OCI-LY3 (cell line): Measurements from ENCODE around the gene SEMA5A.

Experiments
- H2AFZ ChIP-seq: fragments of 200-600, 300-600 bp; shearing (Covaris generic); 2 replicates; pipeline ENCODE4 v1.6.0; 2014; ENCODE audit warnings: antibody characterized with exemption, low read depth, low read length
- H3K27ac ChIP-seq: fragments of 200-600, 300-600 bp; sonication (generic); 2 replicates; pipeline ENCODE4 v1.5.1; 2014; ENCODE audit warnings: mild to moderate bottlenecking, low read length, moderate library complexity, mixed read lengths
- H3K27me3 ChIP-seq: fragments of 200-600, 300-600 bp; sonication (generic); 2 replicates; pipeline ENCODE4 v1.6.1; 2014; ENCODE audit warnings: low read depth, low read length, mixed read lengths
- H3K36me3 ChIP-seq: fragments of 200-600, 300-600 bp; sonication (generic); replicated peaks from 2 replicates; pipeline ENCODE3; 2014; ENCODE audit warnings: low read depth, low read length, mixed read lengths
- H3K4me1 ChIP-seq: fragments of 300-600, 200-600 bp; sonication (generic); 2 replicates; pipeline ENCODE4 v1.6.1; 2014; ENCODE audit warnings: low read length, mixed read lengths
- H3K4me2 ChIP-seq: fragments of 200-600, 300-600 bp; sonication (generic); 2 replicates; pipeline ENCODE4 v1.6.1; 2014; ENCODE audit warnings: low read length, mixed read lengths
- H3K4me3 ChIP-seq: fragments of 300-600, 200-600 bp; sonication (generic); 2 replicates; pipeline ENCODE4 v1.5.1; 2014; ENCODE audit warnings: antibody characterized with exemption, mild to moderate bottlenecking, low read length, moderate library complexity
- H3K79me2 ChIP-seq: fragments of 300-600, 200-600 bp; shearing (Covaris generic); 2 replicates; pipeline ENCODE4 v1.6.1; 2014; ENCODE audit warnings: mild to moderate bottlenecking, low read length, mixed read lengths
- H3K9ac ChIP-seq: fragments of 300-600, 200-600 bp; shearing (Covaris generic); 2 replicates; pipeline ENCODE4 v1.6.0; 2014; ENCODE audit warnings: mild to moderate bottlenecking, low read length, moderate library complexity
- H3K9me3 ChIP-seq: fragments of 200-600, 300-600 bp; shearing (Covaris generic); 2 replicates; pipeline ENCODE4 v1.6.1; 2014; ENCODE audit warnings: low read length, mixed read lengths; ENCODE audit not compliant: insufficient read depth
- H4K20me1 ChIP-seq: fragments of 200-600, 300-600 bp; sonication (generic); 2 replicates; pipeline ENCODE4 v1.6.1; 2016; ENCODE audit warnings: low read length, mixed read lengths; ENCODE audit not compliant: insufficient read depth
- EZH2phosphoT487 ChIP-seq: fragments of 200-600 bp; shearing (Covaris generic); IDR thresholded peaks from 2 replicates; pipeline ENCODE4 v1.6.1; 2018; ENCODE audit warnings: antibody characterized with exemption, mixed run types, low read depth
- TF ChIP-seq, protein P1 (sequence below): fragments of 200-600, 300-600 bp; sonication (generic); IDR thresholded peaks from 2 replicates; pipeline ENCODE4 v1.5.1; 2014; ENCODE audit warnings: antibody characterized with exemption, low read length, low read depth

The SEMA5A gene

DNA sequence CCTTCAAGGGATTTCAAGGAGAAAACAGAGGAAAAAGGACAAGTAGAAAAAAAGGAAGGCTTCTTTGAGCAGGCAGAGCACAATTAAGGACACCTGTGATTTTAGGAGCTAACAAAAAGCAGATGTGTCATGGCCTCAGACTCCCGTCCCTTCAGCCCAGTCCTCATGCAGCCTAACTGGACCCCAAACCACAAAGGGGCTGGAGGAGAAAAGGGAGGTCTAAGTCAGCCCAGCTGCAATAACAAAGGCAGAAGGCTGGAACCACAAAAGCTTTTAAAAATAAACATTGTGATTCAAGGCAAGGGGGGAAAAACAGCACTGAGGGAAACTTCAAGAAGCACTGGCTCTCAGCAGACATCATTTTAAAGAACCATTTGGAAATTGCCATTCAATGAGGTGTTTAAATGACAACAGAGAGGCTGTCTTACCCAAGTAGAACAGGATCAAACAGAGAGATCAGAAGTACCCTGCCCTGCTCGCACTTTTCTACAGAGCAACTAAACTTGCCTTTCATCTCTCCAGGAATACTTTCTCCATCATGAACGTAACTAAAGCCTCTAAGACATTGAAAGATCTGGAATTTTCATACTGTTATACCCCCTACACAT, 89.3 kb downstream of the SEMA5A start:
- no peak overlapping the region for H3K9ac ChIP-seq
- no peaks in the 10 kb centered on the region for H3K36me3 ChIP-seq
- no peak overlapping the region for H3K27ac ChIP-seq
- no peak overlapping the region for H2AFZ ChIP-seq
- H3K4me1 ChIP-seq, result no peaks in the 10 kb centered on the region
- no peaks in the 10 kb centered on the region for H3K27me3 ChIP-seq
- no peak overlapping the region for H3K4me2 ChIP-seq
- H3K4me3 ChIP-seq, result no peak overlapping the region
- no peaks in the 10 kb centered on the region for H3K9me3 ChIP-seq
- TF ChIP-seq EZH2phosphoT487, result no peak
- TF ChIP-seq, protein P1, sequence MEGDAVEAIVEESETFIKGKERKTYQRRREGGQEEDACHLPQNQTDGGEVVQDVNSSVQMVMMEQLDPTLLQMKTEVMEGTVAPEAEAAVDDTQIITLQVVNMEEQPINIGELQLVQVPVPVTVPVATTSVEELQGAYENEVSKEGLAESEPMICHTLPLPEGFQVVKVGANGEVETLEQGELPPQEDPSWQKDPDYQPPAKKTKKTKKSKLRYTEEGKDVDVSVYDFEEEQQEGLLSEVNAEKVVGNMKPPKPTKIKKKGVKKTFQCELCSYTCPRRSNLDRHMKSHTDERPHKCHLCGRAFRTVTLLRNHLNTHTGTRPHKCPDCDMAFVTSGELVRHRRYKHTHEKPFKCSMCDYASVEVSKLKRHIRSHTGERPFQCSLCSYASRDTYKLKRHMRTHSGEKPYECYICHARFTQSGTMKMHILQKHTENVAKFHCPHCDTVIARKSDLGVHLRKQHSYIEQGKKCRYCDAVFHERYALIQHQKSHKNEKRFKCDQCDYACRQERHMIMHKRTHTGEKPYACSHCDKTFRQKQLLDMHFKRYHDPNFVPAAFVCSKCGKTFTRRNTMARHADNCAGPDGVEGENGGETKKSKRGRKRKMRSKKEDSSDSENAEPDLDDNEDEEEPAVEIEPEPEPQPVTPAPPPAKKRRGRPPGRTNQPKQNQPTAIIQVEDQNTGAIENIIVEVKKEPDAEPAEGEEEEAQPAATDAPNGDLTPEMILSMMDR, result no peak
- H3K79me2 ChIP-seq, result no peaks in the 10 kb centered on the region
- no peaks in the 10 kb centered on the region for H4K20me1 ChIP-seq

DNA sequence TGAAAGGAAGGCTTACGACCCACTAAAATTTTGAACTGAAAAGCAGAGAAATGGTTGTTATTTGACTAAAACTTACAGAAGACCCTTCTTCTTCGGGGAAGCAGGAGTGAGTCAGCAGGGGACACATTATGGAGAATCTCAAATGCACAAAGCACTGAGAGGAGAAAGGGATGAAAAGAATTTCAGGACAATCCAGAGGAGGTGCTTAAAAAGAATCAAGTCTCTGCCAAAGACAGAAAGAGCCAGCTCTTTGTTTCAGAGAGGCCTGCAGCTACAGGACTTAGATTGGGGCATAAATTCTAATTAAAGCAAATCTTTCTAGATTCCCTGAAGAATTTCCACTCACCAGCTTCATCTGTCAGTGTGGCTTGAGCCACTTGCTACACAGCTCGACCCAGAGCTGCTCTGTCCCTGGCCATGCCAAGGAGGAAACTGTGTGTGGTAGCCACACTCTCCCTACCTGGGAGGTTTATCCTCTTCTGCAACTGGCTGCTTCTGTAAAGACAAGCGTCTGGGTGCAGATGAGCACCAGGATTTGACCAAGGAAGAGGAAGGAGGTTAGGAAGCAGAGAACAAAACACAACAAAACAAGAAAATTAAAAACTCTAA, 89.9 kb downstream of the SEMA5A start:
- no peaks in the 10 kb centered on the region for H3K36me3 ChIP-seq
- no peak overlapping the region for H3K27ac ChIP-seq
- no peaks in the 10 kb centered on the region for H3K79me2 ChIP-seq
- H3K9ac ChIP-seq, result no peak overlapping the region
- no peak overlapping the region for H3K4me3 ChIP-seq
- no peak overlapping the region for H3K4me2 ChIP-seq
- H3K27me3 ChIP-seq, result no peaks in the 10 kb centered on the region
- no peak overlapping the region for H2AFZ ChIP-seq
- TF ChIP-seq, protein P1, result no peak
- TF ChIP-seq EZH2phosphoT487, result no peak
- H4K20me1 ChIP-seq, result no peaks in the 10 kb centered on the region
- H3K9me3 ChIP-seq, result no peaks in the 10 kb centered on the region
- no peaks in the 10 kb centered on the region for H3K4me1 ChIP-seq

- Histone ChIP-seq H3K4me3 (no peak overlapping the region), H3K4me1 (no peaks in the 10 kb centered on the region), H2AFZ (no peak overlapping the region), H3K36me3 (no peaks in the 10 kb centered on the region), H3K79me2 (no peaks in the 10 kb centered on the region), H4K20me1 (no peaks in the 10 kb centered on the region), H3K9me3 (no peaks in the 10 kb centered on the region), H3K4me2 (no peak overlapping the region), H3K9ac (no peak overlapping the region), H3K27me3 (no peaks in the 10 kb centered on the region), H3K27ac (no peak overlapping the region)
- TF ChIP-seq, protein P1, result no peak
Observed at GRCh38 chr5:9454491-9454890, 91.4 kb downstream of the SEMA5A start.

DNA sequence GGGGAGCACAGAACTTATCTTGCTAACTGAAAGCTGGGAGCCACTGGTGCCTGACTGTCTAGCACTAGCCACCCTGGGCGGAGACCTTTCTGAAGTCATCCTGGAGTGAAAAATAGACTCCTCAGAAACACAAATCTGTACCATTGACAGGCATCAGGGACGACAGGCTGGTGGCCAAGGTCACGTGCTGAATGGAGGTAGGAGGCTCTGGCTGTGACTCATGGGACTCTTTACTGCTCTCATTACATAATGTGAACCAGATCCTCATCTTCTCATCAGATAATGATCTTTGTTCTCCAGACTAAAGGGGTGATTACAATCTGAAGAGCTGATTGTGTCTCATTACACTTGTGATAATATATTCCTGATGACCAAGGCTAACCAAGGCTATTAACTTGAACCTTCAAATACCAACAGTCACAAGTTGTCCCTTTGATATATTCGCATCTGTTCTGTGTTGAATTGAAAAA, 91.8 kb downstream of the SEMA5A start:
- H3K79me2 ChIP-seq, result no peaks in the 10 kb centered on the region
- no peaks in the 10 kb centered on the region for H3K9me3 ChIP-seq
- no peak overlapping the region for H3K4me3 ChIP-seq
- H3K9ac ChIP-seq, result no peak overlapping the region
- no peaks in the 10 kb centered on the region for H3K36me3 ChIP-seq
- H4K20me1 ChIP-seq, result no peaks in the 10 kb centered on the region
- no peaks in the 10 kb centered on the region for H3K4me1 ChIP-seq
- H2AFZ ChIP-seq, result no peak overlapping the region
- no peak overlapping the region for H3K4me2 ChIP-seq
- no peaks in the 10 kb centered on the region for H3K27me3 ChIP-seq
- TF ChIP-seq EZH2phosphoT487, result no peak
- H3K27ac ChIP-seq, result no peak overlapping the region
